ENCODE results near the gene CA10. TPM values are rescaled to one million over a fixed set of nuclear protein-coding genes. Genes with fewer than 3 reads are reported as not detected.

CA10 gene
- total RNA-seq, 1 experiment from 2014 or later, result 0.46 TPM

- H2AK5ac ChIP-seq (ENCODE audit: insufficient read length, low read length), result no peak overlapping the region
- no peak overlapping the region for H3K4ac ChIP-seq (ENCODE audit: low read depth, low read length)
- no CpG with 5 or more reads among the region's 3 CpGs for WGBS (ENCODE audit: extremely low coverage, insufficient read length, low lambda C conversion rate)
- H2BK12ac ChIP-seq (ENCODE audit: insufficient read length, low read depth, low read length), result no peak overlapping the region
- Mint-ChIP-seq H3K4me1 (no peaks in the 10 kb centered on the region), H3K4me3 (no peak overlapping the region), H3K27ac (no peak overlapping the region), H3K9me3 (no peaks in the 10 kb centered on the region; a peak in 1 of 5 replicates), H3K27me3 (ENCODE audit: low read depth) (no peaks in the 10 kb centered on the region), H3K36me3 (ENCODE audit: insufficient read depth in 1 of 3, low read depth in 3 of 3) (no peaks in the 10 kb centered on the region)
- no peak overlapping the region for H3K4me2 ChIP-seq (ENCODE audit: insufficient read depth, insufficient read length, low read length)
- H4K8ac ChIP-seq (replicated peaks; ENCODE audit: insufficient read length, low read depth, low read length), result no peak overlapping the region
- H3K18ac ChIP-seq (ENCODE audit: insufficient read length, low read depth, low read length), result no peak overlapping the region
- H2BK5ac ChIP-seq (ENCODE audit: insufficient read length, low read length), result no peak overlapping the region
- no peak overlapping the region for H2BK120ac ChIP-seq (ENCODE audit: low read depth, low read length, poor library complexity, severe bottlenecking)
- H3K14ac ChIP-seq (ENCODE audit: insufficient read depth, low read length), result no peak overlapping the region
- no peak overlapping the region for H4K91ac ChIP-seq (ENCODE audit: insufficient read length, low read depth, low read length)
- TF ChIP-seq CTCF (conservative IDR thresholded peaks at IDR 0.05), result no peak
- no peaks in the 10 kb centered on the region for H3K27me3 ChIP-seq (ENCODE audit: insufficient read depth, low read length)
- H3K9ac ChIP-seq (ENCODE audit: extremely low read depth, insufficient read length, low read length), result no peak overlapping the region
- no peak for DNase-seq
- no peak overlapping the region for H3K23ac ChIP-seq (ENCODE audit: insufficient read length, low read depth, low read length)
- no peak overlapping the region for H3K27ac ChIP-seq (ENCODE audit: insufficient read length, low read depth, low read length)
- no peaks in the 10 kb centered on the region for H4K20me1 ChIP-seq (ENCODE audit: control insufficient read depth, insufficient read depth, insufficient read length)
- H3K56ac ChIP-seq (ENCODE audit: insufficient read length, low read depth, low read length), result no peak overlapping the region
- no peak overlapping the region for H2AFZ ChIP-seq (ENCODE audit: low read length)
- no peaks in the 10 kb centered on the region for H3K23me2 ChIP-seq (ENCODE audit: insufficient read length, low read depth, low read length, poor library complexity, severe bottlenecking)
- no peaks in the 10 kb centered on the region for H3K79me1 ChIP-seq (ENCODE audit: insufficient read depth, low read depth, low read length, poor library complexity, severe bottlenecking)
- H4K5ac ChIP-seq (ENCODE audit: insufficient read length, low read depth, low read length), result no peak overlapping the region
- H2BK20ac ChIP-seq (ENCODE audit: low read depth, low read length, poor library complexity, severe bottlenecking), result no peak overlapping the region
- no peaks in the 10 kb centered on the region for H3K79me2 ChIP-seq (ENCODE audit: insufficient read depth, low read length)
- no peak overlapping the region for H3T11ph ChIP-seq (ENCODE audit: low read length)
- no peak overlapping the region for H2BK15ac ChIP-seq (ENCODE audit: low read depth, low read length)
- H3K4me1 ChIP-seq (ENCODE audit: insufficient read depth, low read length), result no peaks in the 10 kb centered on the region
- H3K9me3 ChIP-seq (ENCODE audit: control insufficient read depth, low read depth, low read length), result no peaks in the 10 kb centered on the region
These were observed 455.6 kb downstream of the CA10 start for GRCh38 chr17:51702963-51703360.

Data from H9 (cell line).